Fibroblast of the conjunctiva (primary cell): ENCODE measurements around the gene LRMDA.
"Not testable (repeated sequence)": the region's sequence is repeated elsewhere in the genome, so short reads cannot be mapped to it uniquely, and the experiment has no call there.

Experiments
- DNase-seq: peaks from one replicate; pipeline ENCODE4 v3.0.0-alpha.2; 2010; ENCODE audit warnings: low read depth

The LRMDA gene

GRCh38 chr10:75613685-75614504 is 182.5 kb downstream of the LRMDA start:
- no peak for DNase-seq

- no peak for DNase-seq
Measured at GRCh38 chr10:75616076-75616475, 184.7 kb downstream of the LRMDA start.

- DNase-seq: no peak
Measured at GRCh38 chr10:75616874-75617478, 185.6 kb downstream of the LRMDA start.

- no peak for DNase-seq
Measured at GRCh38 chr10:75617485-75618155, 186.2 kb downstream of the LRMDA start.

- DNase-seq: no peak
Measured at GRCh38 chr10:75619635-75620034, 188.2 kb downstream of the LRMDA start.

- no peak for DNase-seq
Measured at GRCh38 chr10:75620356-75620755, 188.9 kb downstream of the LRMDA start.

GRCh38 chr10:75621003-75621402 is 189.6 kb downstream of the LRMDA start:
- not testable (repeated sequence) for DNase-seq

- DNase-seq: no peak
Measured at GRCh38 chr10:75622503-75622902, 191.1 kb downstream of the LRMDA start.

GRCh38 chr10:75623310-75624093 is 192.1 kb downstream of the LRMDA start:
- no peak for DNase-seq

GRCh38 chr10:75624638-75625037 is 193.2 kb downstream of the LRMDA start:
- DNase-seq: no peak

GRCh38 chr10:75630746-75631145 is 199.3 kb downstream of the LRMDA start:
- no peak for DNase-seq

GRCh38 chr10:75632805-75633462 is 201.5 kb downstream of the LRMDA start:
- DNase-seq: no peak

- DNase-seq: no peak
Measured at GRCh38 chr10:75633568-75633967, 202.1 kb downstream of the LRMDA start.

- no peak for DNase-seq
Measured at GRCh38 chr10:75634947-75635346, 203.5 kb downstream of the LRMDA start.

- no peak for DNase-seq
Measured at GRCh38 chr10:75638752-75639151, 207.3 kb downstream of the LRMDA start.

GRCh38 chr10:75639736-75640135 is 208.3 kb downstream of the LRMDA start:
- no peak for DNase-seq

GRCh38 chr10:75640381-75640780 is 209.0 kb downstream of the LRMDA start:
- DNase-seq: no peak

- no peak for DNase-seq
Measured at GRCh38 chr10:75640803-75641202, 209.4 kb downstream of the LRMDA start.

- no peak for DNase-seq
Measured at GRCh38 chr10:75643405-75643804, 212.0 kb downstream of the LRMDA start.

GRCh38 chr10:75643944-75644692 is 212.7 kb downstream of the LRMDA start:
- DNase-seq: no peak

GRCh38 chr10:75645704-75646103 is 214.3 kb downstream of the LRMDA start:
- no peak for DNase-seq
